SK-MEL-5 (cell line): ENCODE results near the gene HBB. TPM values are rescaled to one million over a fixed set of nuclear protein-coding genes. Genes with fewer than 3 reads are reported as not detected.
"Not testable (repeated sequence)": the region's sequence is repeated elsewhere in the genome, so short reads cannot be mapped to it uniquely, and the experiment has no call there.

Experiments used
- DNase-seq: peaks from one replicate; pipeline ENCODE4 v3.0.0-alpha.2; 2016; ENCODE audit warnings: low read depth, low spot score
- in situ Hi-C: cut with HindIII; loops from 2 replicates; pipeline ENCODE4 v1.10.0; 2016; ENCODE audit warnings: low sequenced_read_pairs, high pct_unique_total_duplicates, low pct_unique_long_range_greater_than_20kb
- total RNA-seq: library from RNA; depleted of rRNA; stranded (reverse); fragments of >200 nt; shearing (Covaris generic); gene quantifications from 2 replicates; pipeline ENCODE4 v1.2.3, GENCODE V29; 2014

HBB gene
- total RNA-seq, 1 experiment from 2014 or later, result not detected

GRCh38 chr11:5250543-5251204 lies 23.8 kb upstream of the HBB start:
- no peak for DNase-seq
- in situ Hi-C loops, result no loop called here

GRCh38 chr11:5249807-5250396 lies 23.0 kb upstream of the HBB start, which contains the start of gene HBG1:
Gene HBG1 (minus strand): TSS chr11:5249857. CDS start chr11:5249804, 53 bp downstream.
- DNase-seq, in situ Hi-C loops: not testable (repeated sequence)

- DNase-seq, in situ Hi-C loops: not testable (repeated sequence)
These were observed 21.6 kb upstream of the HBB start for GRCh38 chr11:5248498-5248897.

DNA sequence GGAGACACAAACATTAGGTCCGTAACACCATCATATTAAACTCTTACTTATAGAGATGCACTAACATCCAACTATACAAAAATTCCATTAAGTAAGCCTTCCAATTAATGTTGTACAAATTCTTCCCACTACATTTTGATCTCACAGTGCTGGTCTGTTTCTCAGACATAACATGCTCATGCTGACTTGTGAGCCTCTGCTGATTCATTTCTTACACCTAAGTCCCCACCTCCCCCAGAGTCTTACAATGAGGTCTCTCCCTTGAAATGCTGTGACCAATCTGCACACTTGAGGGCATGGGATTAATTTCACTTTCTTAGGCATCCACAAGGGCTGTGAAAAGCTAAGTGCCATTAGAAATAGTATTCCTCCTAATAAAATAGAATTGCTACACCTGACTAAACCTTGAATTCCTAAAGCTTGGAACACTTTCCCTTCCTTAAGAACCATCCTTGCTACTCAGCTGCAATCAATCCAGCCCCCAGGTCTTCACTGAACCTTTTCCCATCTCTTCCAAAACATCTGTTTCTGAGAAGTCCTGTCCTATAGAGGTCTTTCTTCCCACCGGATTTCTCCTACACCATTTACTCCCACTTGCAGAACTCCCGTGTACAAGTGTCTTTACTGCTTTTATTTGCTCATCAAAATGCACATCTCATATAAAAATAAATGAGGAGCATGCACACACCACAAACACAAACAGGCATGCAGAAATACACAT lies 20.8 kb upstream of the HBB start:
- in situ Hi-C loops, result no loop called here
- DNase-seq, result no peak

DNA sequence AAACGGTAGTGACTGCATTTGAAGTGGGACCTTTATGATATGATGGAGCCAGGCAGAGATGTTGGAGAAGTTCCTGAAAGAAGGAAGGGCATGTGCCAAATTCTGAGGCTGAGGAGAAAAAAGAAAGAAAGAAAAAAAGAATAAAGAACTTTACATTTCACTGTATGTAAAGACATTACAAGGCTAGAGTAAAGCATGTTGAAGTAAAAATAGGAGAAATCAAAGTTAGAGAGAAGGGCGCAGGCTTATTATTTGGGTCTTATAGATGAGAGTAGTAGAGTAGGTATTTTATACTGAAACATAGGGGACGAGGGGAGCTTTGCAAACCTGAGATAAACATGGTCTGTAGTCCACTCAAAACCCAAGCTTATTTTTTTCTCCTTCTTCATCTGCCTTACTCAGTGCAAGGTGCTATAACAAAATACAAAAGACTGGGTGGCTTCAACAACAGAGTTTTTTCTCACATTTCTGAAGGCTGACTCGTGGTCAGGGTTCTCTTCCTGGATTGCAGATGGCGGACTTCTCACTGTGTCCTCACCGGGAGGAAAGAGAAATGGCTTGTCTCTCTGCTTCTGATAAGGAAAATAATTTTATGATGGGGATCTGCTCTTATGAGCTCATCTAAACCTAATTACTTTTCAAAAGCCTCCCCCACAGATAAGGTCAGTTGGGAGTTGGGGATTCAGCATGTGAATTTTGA lies 20.1 kb upstream of the HBB start:
- no peak for DNase-seq
- in situ Hi-C loops, result no loop called here

DNA sequence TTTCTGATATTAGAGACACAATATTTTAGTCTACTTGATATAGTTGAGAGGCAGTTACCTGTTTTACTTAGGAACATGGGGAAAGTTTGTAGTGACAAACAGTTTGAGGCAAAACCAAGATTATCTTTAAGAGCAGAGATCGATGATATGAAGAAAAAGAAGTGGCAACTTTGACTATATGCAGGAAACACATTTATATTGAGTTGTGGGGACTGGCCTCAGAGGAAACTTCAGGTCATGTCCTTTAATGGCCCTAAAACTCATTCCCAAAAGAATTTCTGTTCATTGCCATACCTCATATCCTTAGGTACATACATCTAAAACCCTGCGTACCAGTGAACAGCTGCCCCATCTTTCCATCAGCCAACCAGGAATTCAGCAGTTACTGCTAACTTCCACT lies 18.3 kb upstream of the HBB start:
- in situ Hi-C loops, result no loop called here
- no peak for DNase-seq

DNA sequence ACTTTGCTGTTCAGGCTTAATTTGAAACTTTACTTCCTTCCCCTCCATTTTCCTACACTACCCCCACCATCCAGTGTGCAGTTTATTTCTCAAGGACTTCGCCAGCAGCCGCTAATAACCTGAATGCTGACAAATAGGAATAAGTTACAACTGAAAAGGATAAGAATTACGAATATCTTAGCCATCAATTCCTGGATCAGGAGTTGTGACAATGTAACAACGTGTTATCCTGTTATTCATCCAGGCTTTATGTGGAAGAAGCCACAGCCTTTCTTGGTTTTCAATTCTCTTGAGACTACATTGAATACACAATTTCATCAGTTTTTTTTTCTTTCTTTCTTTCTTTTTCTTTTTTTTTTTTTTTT lies 16.9 kb upstream of the HBB start:
- in situ Hi-C loops, result no loop called here
- DNase-seq, result no peak

- in situ Hi-C loops, result no loop called here
- DNase-seq, result no peak
These were observed 16.3 kb upstream of the HBB start for GRCh38 chr11:5242933-5243815.

DNA sequence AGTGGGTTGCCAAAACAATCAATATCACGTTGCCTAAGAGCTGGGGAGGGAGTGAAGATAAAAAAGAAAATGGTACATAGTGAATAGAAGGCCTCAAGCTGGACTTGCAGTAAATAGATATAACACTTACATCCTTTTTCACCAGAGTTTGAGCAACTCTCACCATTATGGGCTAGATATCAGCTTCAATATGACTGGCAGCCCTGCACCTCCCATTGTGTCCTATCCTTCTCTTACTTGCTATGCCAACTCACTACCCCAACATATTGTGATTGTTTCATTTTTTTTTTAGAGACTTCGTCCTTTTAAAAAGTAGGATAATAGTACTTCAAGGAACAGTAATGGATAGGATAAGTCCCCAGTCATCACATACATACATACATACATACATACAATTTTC lies 15.3 kb upstream of the HBB start:
- in situ Hi-C loops, result no loop called here
- no peak for DNase-seq

DNA sequence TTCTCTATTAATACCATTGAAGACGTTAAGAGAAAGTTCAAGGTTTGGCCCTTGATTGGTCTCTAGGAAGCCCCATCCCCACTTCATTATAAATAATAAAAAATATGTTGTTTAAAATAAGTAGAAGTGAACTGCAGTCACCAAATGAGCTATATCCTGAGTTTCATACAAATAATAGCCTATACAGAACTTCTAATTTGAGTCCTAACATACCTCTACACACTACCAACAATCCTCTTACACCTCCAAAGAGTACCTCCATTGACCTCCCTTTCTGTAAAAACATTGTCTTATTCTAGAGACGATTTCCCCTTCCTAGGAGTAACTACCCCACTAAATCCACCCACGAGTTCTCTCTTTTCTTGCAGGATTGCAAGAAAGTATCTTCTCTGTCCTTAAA lies 14.6 kb upstream of the HBB start:
- in situ Hi-C loops, result no loop called here
- DNase-seq, result no peak

DNA sequence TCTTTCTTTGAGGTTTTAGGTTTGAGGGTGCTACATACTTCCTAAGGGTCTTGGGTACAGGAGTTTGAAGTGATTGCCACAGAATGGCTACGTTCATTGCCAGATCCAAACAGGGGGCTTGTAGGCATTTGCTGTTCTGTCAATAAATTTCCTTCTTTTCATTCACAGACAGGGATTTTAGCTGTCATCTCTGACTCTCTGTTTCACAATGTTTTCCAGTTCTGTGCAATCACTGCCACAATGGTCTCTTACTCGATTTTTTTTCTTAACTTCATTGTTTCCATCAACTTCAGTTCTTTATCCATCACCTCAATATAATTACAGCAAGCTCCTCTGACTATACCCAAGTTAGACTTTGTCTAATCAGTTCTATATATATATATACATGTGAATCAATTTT lies 13.6 kb upstream of the HBB start:
- in situ Hi-C loops, result no loop called here

DNA sequence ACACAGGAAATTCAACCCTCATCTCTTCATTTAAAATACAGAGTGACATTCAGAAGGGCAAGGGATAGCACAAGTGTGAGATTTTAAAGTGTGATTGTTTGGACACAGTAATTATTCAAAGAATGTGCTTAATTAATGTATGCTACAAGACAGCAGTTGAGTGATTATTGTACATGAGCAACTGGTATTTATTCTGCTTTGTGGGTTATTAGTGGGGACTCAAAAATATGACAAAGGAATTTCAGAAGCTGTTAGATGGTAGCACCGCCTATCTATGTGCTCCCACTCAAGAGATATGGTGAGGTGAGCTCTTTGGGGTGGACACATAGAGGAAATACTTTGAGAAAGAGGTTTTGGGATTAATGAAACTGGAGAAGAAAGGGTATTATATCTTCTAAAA lies 13.2 kb upstream of the HBB start:
- DNase-seq, result no peak
- in situ Hi-C loops, result no loop called here

More for the DNA sequence above, 13.6 kb upstream of the HBB start:
- DNase-seq, result no peak

DNA sequence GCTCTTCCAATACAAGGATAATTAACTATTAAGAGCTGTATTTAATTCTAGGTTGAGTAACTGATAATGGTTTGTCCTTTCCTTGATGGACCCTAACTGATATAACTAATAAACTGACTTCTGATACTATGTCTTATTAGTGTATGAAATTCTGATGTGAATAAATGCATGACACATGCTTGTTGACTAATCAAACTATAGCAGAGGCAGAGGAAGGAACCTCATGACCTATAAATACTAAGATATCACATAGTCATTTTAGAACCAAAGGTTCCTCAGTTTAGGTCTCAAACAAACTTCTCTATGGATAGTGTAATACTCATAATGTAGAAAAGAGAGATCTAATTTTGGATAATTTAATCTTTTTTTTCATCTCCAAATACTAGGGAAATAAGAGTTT lies 12.2 kb upstream of the HBB start:
- DNase-seq, result no peak
- in situ Hi-C loops, result no loop called here

DNA sequence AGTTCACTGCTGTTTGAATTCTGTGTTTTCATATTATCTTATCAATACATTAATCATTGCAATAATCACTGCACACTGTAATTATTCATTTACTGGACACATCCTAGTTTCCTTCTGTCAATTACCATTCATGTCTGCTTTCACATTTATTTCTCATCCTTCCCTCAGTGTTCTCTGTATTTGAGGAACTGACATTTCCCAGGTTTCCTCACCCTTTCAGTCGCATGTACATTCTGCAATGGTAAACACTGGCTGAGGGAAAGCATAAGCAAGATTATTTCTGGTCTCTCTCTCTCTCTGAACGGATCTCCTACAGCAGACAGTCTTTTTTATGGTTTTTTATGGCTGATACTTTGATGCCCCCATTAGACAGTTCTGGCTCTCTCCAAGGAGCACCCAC lies 11.6 kb upstream of the HBB start:
- in situ Hi-C loops, result no loop called here
- no peak for DNase-seq

- DNase-seq, result no peak
- in situ Hi-C loops, result no loop called here
These were observed 10.5 kb upstream of the HBB start for GRCh38 chr11:5237420-5237819.

DNA sequence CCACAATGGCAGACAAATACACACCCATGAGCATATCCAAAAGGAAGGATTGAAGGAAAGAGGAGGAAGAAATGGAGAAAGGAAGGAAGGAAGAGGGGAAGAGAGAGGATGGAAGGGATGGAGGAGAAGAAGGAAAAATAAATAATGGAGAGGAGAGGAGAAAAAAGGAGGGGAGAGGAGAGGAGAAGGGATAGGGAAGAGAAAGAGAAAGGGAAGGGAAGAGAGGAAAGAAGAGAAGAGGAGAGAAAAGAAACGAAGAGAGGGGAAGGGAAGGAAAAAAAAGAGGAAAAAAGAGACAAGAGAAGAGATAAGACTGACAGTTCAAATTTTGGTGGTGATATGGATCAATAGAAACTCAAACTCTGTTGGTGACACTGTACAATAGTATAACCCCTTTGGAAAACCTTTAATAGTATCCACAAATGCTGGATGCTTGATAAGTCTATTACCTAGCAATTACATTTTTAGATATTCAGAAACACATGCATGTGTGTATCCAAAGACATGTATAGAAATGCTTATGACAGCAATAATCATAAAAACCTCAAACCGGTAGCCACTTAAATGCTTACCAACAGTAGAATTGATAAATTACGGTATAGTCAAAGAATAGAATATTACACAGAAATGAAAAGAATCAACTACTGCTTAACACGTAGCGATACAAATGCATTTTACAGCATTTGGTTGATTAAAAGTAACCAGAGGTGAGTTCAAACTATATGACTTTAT lies 8.7 kb upstream of the HBB start:
- in situ Hi-C loops, result no loop called here
- no peak for DNase-seq

GRCh38 chr11:5234381-5234834 lies 7.5 kb upstream of the HBB start, which contains the start of gene HBD:
Gene HBD (minus strand): TSS chr11:5234483. CDS start chr11:5234433, 50 bp downstream.
- in situ Hi-C loops, result no loop called here
- no peak for DNase-seq
